MM.1S (cell line): ENCODE data around the gene FAM193A.

Experiments used
- EZH2 ChIP-seq: fragments of 300-600 bp; sonication (generic); optimal IDR thresholded peaks from 2 replicates; pipeline ENCODE3; 2017; ENCODE audit warnings: low read depth, mild to moderate bottlenecking, antibody characterized with exemption, low read length, mixed read lengths
- EZH2phosphoT487 ChIP-seq: fragments of 300-600 bp; sonication (generic); IDR thresholded peaks from 2 replicates; pipeline ENCODE4 v1.6.1; 2018; ENCODE audit warnings: antibody characterized with exemption, low read length
- TF ChIP-seq, protein P1 (sequence below): fragments of 300-600 bp; sonication (generic); IDR thresholded peaks from 2 replicates; pipeline ENCODE4 v1.5.1; 2016; ENCODE audit warnings: antibody characterized with exemption, low read length, mixed read lengths

DNA sequence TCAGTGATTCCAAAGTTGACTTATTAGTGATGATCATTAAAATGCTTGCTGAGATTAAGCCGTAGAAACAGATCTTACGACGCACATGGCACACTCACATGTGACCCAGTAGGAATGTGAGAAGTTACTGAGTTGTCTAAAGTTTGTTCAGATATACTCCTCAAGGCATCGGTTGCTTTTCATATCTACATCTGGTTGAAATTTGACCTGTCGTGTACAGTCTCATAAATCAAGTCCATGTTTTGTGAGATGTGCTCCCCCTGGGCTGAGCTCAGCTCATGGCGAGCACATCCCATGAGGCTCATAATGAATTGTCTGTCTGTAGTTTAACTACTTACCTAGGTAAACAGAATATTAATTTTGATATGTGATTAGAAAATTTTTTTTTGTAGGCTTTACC is 152.7 kb downstream of the FAM193A start:
- TF ChIP-seq EZH2 (no peak), EZH2phosphoT487 (no peak)
- TF ChIP-seq, protein P1, sequence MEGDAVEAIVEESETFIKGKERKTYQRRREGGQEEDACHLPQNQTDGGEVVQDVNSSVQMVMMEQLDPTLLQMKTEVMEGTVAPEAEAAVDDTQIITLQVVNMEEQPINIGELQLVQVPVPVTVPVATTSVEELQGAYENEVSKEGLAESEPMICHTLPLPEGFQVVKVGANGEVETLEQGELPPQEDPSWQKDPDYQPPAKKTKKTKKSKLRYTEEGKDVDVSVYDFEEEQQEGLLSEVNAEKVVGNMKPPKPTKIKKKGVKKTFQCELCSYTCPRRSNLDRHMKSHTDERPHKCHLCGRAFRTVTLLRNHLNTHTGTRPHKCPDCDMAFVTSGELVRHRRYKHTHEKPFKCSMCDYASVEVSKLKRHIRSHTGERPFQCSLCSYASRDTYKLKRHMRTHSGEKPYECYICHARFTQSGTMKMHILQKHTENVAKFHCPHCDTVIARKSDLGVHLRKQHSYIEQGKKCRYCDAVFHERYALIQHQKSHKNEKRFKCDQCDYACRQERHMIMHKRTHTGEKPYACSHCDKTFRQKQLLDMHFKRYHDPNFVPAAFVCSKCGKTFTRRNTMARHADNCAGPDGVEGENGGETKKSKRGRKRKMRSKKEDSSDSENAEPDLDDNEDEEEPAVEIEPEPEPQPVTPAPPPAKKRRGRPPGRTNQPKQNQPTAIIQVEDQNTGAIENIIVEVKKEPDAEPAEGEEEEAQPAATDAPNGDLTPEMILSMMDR, result no peak
